Measurements from ENCODE around the gene COL20A1.

The COL20A1 gene

GRCh38 chr20:63364801-63365585 is 72.0 kb downstream of the COL20A1 start:
- FAIRE-seq: no peak

- FAIRE-seq: no peak
Measured at GRCh38 chr20:63365601-63366389, 72.8 kb downstream of the COL20A1 start.

DNA sequence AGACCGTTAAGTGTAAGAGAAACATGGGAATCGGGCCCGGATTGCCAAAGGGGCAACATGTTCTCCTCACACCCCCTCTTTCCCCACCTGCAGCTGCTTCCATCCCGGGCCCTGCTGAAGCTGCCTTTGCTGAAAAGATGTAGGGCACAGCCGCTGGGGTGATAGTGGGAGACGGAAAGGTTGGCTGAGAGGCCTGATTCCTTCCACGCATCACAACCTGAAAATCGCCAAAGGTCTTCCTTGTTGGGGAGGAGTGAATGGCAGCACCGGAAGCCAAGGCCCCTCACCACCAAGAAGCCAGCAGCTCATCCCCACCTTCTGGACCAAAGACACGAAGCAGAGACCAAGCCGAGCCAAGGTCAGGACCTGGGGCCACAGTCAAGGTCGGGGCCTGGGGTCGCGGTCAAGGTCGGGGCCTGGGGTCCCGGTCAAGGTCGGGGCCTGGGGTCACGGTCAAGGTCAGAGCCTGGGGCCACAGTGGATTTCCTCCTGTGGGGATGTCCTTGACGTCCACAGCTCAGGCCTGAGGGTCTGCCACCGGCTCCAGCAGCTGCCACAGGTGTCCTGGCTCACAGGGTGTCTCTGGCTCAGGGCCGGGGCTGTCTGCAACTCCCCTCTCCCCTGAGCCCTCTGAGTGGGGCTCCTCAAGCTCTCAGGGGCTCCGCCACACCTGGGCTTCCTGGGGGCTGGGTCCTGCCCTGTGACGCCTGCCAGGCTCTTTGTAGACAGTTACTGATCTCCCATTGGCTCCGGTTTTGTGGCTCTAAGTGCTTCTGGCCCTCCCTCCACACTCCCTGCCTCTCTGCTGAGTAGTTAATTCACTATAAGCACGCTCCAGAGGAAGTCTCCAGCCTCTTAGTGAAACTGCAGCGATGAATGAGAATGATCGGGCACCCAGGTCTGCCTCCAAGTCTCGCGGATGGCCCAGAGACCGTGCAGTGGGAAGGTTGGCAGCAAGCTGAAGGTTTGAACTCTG is 73.7 kb downstream of the COL20A1 start:
- no peak for FAIRE-seq

- no peak for FAIRE-seq
Measured at GRCh38 chr20:63367446-63368055, 74.6 kb downstream of the COL20A1 start.

DNA sequence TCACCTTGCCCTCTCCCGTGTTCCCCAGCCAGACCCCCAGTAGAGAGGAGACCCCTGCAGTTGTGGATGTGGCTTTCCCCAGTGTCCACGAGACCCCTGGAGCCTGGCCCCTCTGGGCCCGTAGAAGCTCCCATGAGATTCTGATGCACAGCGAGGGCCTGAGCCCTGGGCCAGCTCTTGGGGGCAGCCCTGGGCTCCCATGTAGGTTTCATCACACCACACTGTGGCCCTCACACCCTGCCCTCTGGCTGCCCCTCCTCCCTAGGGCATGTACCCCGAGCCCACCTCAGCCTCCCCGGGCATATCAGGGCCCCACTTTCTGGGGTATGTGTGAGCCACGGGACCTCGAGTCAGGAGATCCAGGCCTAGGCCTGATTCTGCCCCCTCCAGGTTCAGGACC is 75.2 kb downstream of the COL20A1 start:
- FAIRE-seq: no peak

DNA sequence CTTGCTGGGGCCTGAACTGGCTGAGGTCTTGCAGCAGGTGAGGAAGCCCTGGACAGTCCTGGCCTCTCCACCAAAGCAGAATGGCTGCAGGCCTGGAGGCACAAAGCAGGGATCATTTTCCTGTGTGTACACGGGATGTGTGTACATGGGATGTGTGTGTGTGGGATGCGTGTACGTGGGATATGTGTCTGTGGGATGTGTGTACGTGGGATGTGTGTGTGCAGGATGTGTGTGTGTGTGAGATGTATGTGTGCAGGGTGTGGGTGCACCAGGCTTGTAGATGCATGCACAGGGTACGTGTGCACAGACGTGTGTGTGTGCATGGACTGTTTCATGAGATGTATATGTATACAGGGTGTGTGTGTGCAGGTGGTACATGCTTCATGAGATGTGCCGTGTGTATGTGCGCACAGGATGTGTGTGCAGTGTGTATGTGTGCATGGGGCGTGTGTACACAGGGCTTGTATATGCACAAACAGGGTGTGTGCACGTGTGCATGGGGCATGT is 76.1 kb downstream of the COL20A1 start:
- no peak for FAIRE-seq

- no peak for FAIRE-seq
Measured at GRCh38 chr20:63369724-63370617, 77.0 kb downstream of the COL20A1 start.

GRCh38 chr20:63370618-63371187 is 77.7 kb downstream of the COL20A1 start:
- no peak for FAIRE-seq

DNA sequence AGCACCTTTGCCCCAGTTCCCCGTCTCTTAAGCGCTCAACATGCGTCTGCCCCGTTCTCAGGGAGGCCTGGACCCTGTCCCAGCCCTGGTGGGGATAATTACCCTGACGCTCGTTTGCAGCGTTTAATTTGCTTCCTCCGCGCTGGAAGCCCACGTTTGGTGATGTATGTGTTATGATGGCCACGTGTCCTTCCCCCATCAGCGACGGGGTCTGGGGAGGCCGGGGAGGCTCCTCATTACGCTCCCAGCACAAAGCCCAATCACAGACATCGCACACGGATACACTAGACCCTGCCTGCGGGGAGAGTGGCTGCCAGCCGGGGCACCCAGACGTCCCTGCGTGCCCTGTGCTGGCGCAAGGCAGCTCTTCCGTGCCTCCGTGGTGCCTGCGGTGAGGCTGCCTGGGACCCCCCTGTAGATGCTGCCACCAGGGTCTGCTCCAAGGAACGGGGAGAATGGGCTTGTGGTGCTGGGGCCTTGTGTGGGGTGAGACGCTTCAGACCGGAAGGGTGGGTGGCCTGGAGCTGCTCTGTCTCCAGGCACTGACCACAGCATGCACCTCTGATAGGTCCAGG is 78.4 kb downstream of the COL20A1 start:
- FAIRE-seq: no peak

DNA sequence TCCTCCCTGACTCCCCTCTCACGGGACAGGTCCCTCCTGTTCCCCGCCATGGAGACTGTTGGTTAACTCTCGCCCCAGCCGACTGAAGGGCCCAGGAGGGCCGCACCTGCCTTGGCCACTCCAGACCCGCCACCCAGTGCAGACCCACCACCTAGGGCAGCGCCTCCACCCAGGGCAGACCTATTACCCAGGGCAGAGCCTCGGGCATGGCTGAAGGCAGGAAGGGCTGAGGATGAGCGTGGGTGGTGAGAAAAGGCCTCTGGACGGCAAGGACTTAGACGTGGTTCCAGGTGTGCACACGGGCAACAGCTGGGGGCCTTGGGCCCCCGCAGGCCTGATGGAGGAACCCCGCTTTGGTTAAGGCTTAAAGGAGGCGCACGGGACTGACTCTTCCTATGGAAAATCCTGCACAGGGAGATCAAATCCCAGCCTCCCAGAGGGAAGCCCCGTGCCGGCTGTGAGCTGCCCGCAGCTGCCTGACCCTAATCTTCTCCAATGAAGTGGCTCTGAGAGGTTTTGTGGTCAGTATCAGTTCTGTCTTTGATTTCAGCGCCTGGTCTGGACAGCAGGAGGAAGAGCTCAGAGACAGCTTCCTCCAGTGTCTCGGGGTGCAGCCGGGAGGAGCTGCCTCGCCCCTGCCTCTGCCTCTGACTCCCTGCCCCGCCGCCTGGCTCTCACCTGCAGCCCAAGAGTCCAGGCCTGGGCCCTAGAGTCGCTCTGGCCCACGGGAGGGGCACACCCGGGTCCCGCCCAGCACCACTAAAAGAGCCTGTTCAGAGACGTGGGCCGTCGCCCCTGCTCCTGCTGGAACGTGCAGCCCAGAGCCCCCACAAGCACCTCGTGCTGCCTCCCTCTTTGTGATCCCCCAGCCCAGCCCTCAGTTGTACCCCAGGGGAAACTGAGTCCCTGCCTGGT is 80.2 kb downstream of the COL20A1 start:
- no peak for FAIRE-seq

DNA sequence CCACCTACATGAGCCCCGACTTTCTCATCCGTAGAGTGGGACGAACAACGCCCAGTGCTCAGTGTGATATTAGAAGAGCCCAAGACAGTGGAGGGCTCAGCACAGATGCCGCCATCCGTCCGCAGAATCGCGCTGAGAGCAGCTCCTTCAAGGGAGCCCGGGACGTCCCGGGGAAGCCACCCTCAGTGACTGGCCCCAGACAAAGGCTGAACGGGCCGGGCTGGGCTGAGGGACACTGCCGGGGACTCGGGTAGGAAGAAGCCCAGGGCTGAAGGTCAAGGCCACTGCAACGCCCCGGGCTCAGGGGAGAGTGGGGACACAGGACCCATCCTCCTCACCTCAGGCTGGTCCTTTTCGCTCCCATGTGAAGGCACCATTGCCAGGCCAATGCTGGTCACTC is 81.0 kb downstream of the COL20A1 start:
- no peak for FAIRE-seq

DNA sequence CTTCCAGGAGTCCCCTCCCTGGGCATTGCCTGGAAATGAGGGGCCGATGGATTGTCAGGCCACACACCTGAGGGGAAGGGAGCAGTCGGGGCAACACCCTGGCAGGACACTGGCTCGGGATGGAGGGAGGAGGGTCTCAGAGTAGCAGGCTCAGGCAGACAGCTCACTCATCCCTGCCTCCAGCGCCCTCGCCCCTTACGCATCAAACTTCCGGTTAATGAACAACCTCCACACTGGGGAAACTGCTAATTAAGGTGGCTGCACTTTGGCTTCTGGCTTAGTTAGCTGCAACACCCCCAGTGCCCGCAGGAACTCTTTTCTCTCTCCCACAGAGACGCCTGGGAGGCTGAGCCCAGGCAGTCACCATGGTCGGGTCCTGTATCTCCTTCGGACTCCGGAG is 81.5 kb downstream of the COL20A1 start:
- no peak for FAIRE-seq

- FAIRE-seq: no peak
Measured at GRCh38 chr20:63375438-63375837, 82.5 kb downstream of the COL20A1 start.

GRCh38 chr20:63376283-63377250 is 83.6 kb downstream of the COL20A1 start:
- no peak for FAIRE-seq

- no peak for FAIRE-seq
Measured at GRCh38 chr20:63377256-63377941, 84.4 kb downstream of the COL20A1 start.

GRCh38 chr20:63377951-63378381 is 85.0 kb downstream of the COL20A1 start:
- FAIRE-seq: no peak

DNA sequence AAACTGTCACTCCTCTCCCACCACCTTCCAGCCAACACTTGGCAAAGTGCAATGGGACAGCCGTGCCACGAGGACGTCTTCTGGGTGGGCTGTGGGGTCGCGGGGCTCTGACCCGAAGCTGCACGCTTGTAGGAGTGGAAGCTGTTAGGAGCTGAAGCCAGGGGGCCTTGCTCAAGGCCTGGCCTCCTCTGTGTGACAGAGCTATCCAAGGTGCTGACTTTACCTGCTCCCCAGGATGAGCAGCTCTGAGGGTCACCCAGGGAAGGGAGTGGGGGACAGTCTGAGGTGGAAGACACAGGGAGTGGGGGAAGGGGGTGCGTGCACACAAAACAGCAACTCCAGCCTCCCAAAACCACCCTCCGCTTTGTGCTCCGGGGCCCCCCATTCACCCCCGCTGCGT is 85.6 kb downstream of the COL20A1 start:
- no peak for FAIRE-seq

All from endometrium (tissue), 2 donors.